Cortex of kidney (tissue), 1 donor: ENCODE results near the gene EN2.

Experiments used
- DNase-seq: peaks from one replicate; lab custom pipeline; 2025; lab: John Stamatoyannopoulos, UW

The EN2 gene

GRCh38 chr7:155450970-155451801 lies 6.7 kb upstream of the EN2 start:
- DNase-seq, result no peak

DNA sequence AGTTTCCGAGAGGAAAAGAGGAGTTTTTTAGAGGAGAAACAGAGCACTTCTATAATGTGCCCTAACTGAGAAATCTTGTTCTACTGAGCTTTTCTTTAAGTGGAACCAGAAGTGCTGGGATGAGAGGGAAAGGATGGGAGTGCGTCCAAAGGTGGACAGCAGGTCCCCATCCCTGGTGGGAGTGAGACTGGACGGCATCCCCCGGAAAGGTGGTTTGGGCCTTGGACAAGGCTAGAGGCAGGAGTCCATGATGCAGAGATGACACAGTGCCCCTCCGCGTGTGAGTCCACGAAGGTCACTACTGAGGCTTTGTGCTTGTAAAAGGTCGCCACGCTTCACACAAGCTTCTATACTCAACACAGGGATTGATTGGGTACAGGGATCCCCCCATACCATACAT lies 6.1 kb upstream of the EN2 start:
- no peak for DNase-seq

GRCh38 chr7:155452505-155453295 lies 5.2 kb upstream of the EN2 start:
- DNase-seq, result no peak

- no peak for DNase-seq
Observed at GRCh38 chr7:155453296-155454182, 4.4 kb upstream of the EN2 start.

- no peak for DNase-seq
Observed at GRCh38 chr7:155454183-155455112, 3.5 kb upstream of the EN2 start.

GRCh38 chr7:155455132-155455693 lies 2.7 kb upstream of the EN2 start:
- DNase-seq, result no peak

DNA sequence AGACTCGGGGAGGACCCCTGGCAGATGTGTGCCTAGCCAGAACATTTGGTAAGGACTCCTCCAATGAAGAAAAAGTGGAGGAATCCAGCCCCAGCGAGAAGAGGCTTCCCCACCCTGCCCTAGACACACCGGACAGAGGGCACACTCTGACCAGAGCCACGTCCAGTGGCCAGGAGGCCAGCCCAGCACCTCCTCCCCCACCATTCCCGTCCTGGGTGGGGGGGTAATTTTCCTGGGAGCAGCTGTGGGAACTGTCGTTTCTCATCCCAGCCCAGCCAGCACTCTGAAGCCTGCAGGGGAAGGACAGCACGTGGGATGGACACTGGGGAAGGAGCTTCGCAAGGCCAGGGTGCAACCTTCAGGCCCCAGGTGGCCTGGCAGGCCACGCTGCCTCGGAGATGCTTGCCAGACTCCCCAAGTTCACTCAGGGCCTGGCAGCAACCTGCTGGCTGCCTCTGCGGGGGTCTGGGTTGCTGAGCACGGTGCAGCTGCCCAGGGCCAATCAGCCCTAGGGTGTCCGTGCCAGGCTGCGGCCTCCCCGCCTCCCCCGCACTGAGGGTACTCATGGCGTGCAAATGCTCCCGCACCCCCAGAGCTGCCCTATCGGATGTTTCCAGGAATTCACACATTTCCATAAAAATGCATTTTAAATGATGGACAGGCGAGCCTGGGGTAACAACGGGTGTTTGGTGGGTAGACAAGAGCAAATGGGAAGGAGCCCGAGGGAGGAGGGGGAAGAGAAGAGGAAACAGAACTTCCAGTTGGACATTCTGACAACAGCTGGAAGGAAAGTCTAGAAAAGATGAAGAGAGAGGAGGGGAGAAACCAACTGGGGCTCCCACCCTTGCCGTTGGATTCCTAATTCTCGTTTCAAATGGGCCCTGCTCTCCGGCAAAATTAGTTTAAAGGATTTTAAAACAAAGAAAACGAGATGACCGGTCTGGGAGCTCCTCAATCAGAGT lies 1.9 kb upstream of the EN2 start:
- DNase-seq, result no peak

DNA sequence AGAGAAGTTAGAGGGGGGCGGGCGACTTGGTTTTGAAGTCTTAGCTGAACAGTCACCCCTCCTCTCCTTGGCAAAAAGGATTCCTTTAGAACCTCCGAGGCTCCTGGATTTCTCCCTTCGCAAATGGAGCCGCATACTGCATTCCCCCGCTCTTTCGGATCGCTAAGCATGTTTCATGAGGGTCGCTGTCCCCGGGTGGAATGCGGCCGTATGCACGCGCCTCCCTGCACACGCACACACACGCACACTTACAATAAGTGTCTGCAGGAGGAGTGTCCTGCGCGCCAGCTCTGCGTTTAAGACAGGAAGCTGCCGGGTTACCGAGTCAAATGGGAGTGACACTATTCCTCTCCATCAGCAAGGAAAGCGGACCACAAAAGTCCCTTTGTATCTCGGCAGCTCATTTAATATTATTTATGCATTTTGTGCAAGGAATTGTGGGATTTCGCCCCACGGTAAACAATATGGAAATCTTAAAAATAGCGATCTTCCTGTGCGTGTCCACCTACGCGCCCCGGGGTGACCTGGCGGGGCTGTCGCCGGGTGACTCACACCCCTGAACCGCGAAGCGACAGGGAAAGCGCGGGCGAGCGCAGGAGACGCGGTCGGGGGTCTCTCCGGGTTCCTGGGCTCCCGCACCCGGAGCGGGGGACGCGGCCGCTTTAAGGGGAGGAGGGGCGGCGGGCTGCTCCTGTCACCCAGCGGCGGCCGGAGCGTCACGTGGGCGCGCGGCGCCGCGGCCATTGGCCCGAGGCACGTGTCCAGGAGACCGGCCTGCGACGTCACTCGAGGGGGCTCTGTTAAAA lies 988 bp upstream of the EN2 start:
- DNase-seq, result no peak

DNA sequence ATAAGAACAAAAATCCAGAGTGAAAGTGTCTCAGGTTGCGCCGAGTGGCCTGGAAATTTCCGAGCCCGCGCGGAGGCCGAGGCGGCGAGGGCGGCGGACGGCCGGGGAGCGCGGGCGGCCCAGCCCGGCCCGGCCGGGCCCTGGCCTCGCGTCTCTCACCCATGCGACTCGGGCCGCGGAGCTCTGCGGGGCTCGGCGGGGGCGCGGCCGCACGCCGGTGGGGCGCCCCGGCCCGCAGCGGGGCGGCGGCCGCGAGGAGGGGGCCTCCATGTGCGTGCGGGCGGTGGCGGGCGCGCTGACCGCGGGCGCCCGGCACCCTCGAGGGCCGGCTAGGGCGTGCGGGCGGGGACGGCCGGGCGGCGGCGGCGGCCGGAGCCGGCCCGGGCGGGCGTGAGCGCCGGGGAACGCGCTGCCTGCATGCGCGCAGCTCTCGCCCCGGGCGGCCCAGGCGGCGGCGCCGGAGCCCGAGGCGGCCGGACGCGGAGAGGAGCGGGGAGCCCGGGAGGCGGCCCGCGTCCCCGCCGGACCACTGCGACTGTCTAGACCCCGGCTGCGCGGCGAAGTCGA lies 302 bp upstream of the EN2 start:
- no peak for DNase-seq

DNA sequence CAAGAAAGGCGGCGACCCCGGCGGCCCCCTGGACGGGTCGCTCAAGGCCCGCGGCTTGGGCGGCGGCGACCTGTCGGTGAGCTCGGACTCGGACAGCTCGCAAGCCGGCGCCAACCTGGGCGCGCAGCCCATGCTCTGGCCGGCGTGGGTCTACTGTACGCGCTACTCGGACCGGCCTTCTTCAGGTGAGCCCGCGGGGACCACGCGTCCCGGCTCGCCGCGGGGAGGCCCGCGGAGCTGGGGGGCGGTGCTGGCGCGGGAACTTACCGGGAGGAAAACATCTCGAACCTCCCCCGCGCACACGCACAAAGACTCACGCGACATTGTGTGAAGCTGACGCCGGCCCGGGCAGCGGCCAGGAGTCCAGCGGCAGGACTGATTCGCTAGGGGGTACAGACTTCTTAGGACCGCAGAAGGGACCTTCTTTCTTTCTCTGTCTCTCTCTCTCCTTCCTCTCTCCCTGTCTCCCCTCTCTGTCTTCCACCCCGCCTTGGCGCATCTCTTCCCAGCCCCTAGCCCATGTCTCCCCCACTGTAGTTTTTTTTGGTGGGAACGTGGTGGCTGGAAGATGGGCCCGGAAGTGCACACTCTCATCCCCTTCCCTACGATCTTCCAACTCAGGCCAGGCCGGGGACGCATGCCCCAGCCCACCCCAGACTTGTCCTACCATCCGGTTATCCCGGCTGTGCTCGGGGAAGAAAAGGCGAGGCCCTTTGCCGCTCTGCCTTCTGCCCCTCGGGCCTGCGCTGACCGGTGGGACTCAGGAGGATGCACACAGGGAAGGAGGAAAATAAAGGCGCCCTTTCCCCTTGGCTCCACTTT lies 1.2 kb downstream of the EN2 start:
- no peak for DNase-seq

GRCh38 chr7:155459700-155460461 lies 2.0 kb downstream of the EN2 start:
- no peak for DNase-seq

- DNase-seq, result no peak
Observed at GRCh38 chr7:155460926-155461613, 3.1 kb downstream of the EN2 start.

GRCh38 chr7:155461631-155462030 lies 3.7 kb downstream of the EN2 start:
- DNase-seq, result no peak

DNA sequence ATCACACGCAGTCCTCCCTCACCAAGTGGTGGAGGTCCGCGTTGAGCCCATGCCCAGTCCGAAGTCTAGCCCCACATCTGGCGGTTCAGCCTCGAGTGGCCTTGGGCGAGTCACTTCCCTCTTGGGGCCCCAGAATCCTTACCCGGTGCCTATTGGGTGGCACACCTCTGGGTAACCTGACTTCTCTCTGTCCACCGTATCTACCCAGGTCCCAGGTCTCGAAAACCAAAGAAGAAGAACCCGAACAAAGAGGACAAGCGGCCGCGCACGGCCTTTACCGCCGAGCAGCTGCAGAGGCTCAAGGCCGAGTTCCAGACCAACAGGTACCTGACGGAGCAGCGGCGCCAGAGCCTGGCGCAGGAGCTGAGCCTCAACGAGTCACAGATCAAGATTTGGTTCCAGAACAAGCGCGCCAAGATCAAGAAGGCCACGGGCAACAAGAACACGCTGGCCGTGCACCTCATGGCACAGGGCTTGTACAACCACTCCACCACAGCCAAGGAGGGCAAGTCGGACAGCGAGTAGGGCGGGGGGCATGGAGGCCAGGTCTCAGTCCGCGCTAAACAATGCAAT lies 4.3 kb downstream of the EN2 start:
- no peak for DNase-seq

GRCh38 chr7:155463114-155463811 lies 5.3 kb downstream of the EN2 start:
- DNase-seq, result no peak
